Keratinocyte (primary cell): ENCODE results near the gene USP20. TPM values are rescaled to one million over a fixed set of nuclear protein-coding genes. Genes with fewer than 3 reads are reported as not detected.

Experiments used
- DNase-seq: peaks from one replicate; pipeline ENCODE4 v3.0.0-alpha.2; 2011; ENCODE audit warnings: low read depth, missing footprints, low spot score
- FAIRE-seq: peaks from 2 replicates; lab custom pipeline; 2011; peaks lifted over from hg19 to GRCh38; lab: Jason Lieb, UNC
- H2AFZ ChIP-seq: 2 replicates; pipeline ENCODE4 v1.6.0; 2012; ENCODE audit warnings: low read length, control low read depth, inconsistent platforms; ENCODE audit not compliant: control insufficient read depth
- H3K27ac ChIP-seq: 2 replicates; pipeline ENCODE4 v1.5.1; 2011; ENCODE audit warnings: low read length; ENCODE audit not compliant: control insufficient read depth, insufficient read depth
- H3K27me3 ChIP-seq: 3 replicates; pipeline ENCODE4 v1.6.0; 2011; ENCODE audit warnings: low read length; ENCODE audit not compliant: control insufficient read depth, insufficient read depth; ENCODE audit errors: extremely low read depth
- H3K36me3 ChIP-seq, 2 experiments: 2 replicates in 1 of 2; 3 replicates in 1 of 2; pipeline ENCODE4 v1.5.1; 2011; ENCODE audit warnings: low read length in 2 of 2, mild to moderate bottlenecking in 1 of 2; ENCODE audit not compliant: control insufficient read depth in 2 of 2, insufficient read depth in 2 of 2; ENCODE audit errors: extremely low read depth in 1 of 2
- H3K4me1 ChIP-seq: 3 replicates; pipeline ENCODE4 v1.5.1; 2011; ENCODE audit warnings: low read length; ENCODE audit not compliant: control insufficient read depth, insufficient read depth; ENCODE audit errors: extremely low read depth
- H3K4me2 ChIP-seq: 3 replicates; pipeline ENCODE4 v1.6.0; 2011; ENCODE audit warnings: low read depth, low read length; ENCODE audit not compliant: control insufficient read depth, insufficient read depth; ENCODE audit errors: extremely low read depth
- H3K4me3 ChIP-seq, 3 experiments: fragments of 200-600 bp in 1 of 3; sonication (generic) in 1 of 3; 2 replicates in 2 of 3; 3 replicates in 1 of 3; pipeline ENCODE4 v1.5.1; 2011 to 2016; ENCODE audit warnings: low read length in 3 of 3, mild to moderate bottlenecking in 3 of 3, control low read depth in 2 of 3, inconsistent platforms in 1 of 3, low read depth in 1 of 3, mixed read lengths in 1 of 3, mixed run types in 1 of 3, moderate library complexity in 1 of 3; ENCODE audit not compliant: control insufficient read depth in 2 of 3, insufficient read depth in 2 of 3; ENCODE audit errors: extremely low read depth in 1 of 3
- H3K79me2 ChIP-seq: 2 replicates; pipeline ENCODE4 v1.6.0; 2012; ENCODE audit warnings: low read length; ENCODE audit not compliant: control insufficient read depth, insufficient read depth
- H3K9ac ChIP-seq: 3 replicates; pipeline ENCODE4 v1.6.0; 2011; ENCODE audit warnings: low read length; ENCODE audit not compliant: control insufficient read depth, insufficient read depth; ENCODE audit errors: extremely low read depth
- H3K9me1 ChIP-seq: 3 replicates; pipeline ENCODE4 v1.6.0; 2011; ENCODE audit warnings: low read length; ENCODE audit not compliant: control insufficient read depth, insufficient read depth; ENCODE audit errors: extremely low read depth
- H3K9me3 ChIP-seq: 2 replicates; pipeline ENCODE4 v1.5.1; 2012; ENCODE audit warnings: low read depth, low read length; ENCODE audit not compliant: control insufficient read depth
- H4K20me1 ChIP-seq: 3 replicates; pipeline ENCODE4 v1.6.0; 2011; ENCODE audit warnings: low read length; ENCODE audit not compliant: control insufficient read depth, insufficient read depth; ENCODE audit errors: extremely low read depth
- EZH2 ChIP-seq: IDR thresholded peaks from one replicate; pipeline ENCODE4 v1.6.1; 2012; ENCODE audit warnings: inconsistent platforms, mild to moderate bottlenecking, low read length, moderate library complexity
- dilution Hi-C: fragments of 300-500 bp; cut with MboI; formaldehyde crosslinking; loops from one replicate; pipeline ENCODE4 v1.7.0; 2020; ENCODE audit warnings: low sequenced_read_pairs; ENCODE audit not compliant: extremely low pct_ligation_motif_present
- polyA plus RNA-seq, 5 experiments: library from polyadenylated mRNA; depleted of rRNA in 3 of 5; stranded (reverse) in 3 of 5; stranded (forward) in 1 of 5; unstranded in 1 of 5; fragments of >200 nt; gene quantifications; 1 replicate in 1 of 5; 2 replicates in 3 of 5; 3 replicates in 1 of 5; pipeline versions ENCODE4 v1.2.1 to v1.2.3, GENCODE V29; 2011 to 2012; ENCODE audit warnings: missing spikeins in 2 of 5, low read depth in 1 of 5, low replicate concordance in 1 of 5
- TF ChIP-seq, protein P1 (sequence below), 3 experiments: IDR thresholded peaks in 1 of 3; conservative IDR thresholded peaks in 1 of 3; optimal IDR thresholded peaks in 1 of 3; 2 replicates in 2 of 3; 3 replicates in 1 of 3; pipeline versions ENCODE3 to v1.5.1; 2011; ENCODE audit warnings: low read length in 3 of 3, mild to moderate bottlenecking in 3 of 3, moderate library complexity in 2 of 3, control low read depth in 1 of 3, inconsistent platforms in 1 of 3; ENCODE audit not compliant: insufficient read depth in 2 of 3; ENCODE audit errors: extremely low read depth in 1 of 3

USP20 gene
- polyA plus RNA-seq, 1 donor (not counting 4 experiments of a cell fraction or from before 2014, with no cell fraction given) = 6.4 TPM

DNA sequence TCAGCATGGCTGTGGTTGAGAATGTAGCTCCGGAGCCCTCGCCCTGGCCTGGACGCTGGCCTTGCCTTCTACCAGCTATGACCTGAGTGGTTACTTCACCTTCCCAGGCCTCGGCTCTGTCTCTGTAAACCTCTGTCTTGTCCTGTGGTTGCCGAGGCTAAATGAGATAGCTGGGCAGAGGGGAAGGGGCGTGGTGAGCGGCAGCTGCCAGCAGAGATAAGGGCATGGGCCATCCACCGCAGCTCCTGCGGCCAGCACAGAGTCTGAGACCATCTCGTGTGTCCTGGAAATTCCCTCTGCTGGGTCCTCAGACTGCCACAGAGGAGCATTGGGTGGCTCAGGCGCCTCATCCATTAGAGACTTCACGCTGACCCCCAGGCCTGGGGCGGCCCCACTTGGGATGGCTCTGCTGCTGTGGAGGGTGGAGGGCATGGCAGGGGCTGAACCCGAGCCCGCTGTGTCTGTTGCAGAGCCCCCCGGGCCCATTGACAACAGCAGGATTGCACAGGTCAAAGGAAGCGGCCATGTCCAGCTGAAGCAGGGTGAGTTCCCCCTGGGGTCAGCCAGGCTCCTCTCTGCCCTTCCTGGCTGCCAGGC, 43.9 kb downstream of the USP20 start:
- no peak overlapping the region for H3K27ac ChIP-seq
- H4K20me1 ChIP-seq = no peaks in the 10 kb centered on the region
- no peak overlapping the region for H3K9ac ChIP-seq
- peaks cover 0 to 21% of the 10 kb centered on the region in 2 experiments for H3K36me3 ChIP-seq
- no peaks in the 10 kb centered on the region for H3K79me2 ChIP-seq
- peaks cover 2% of the 10 kb centered on the region for H3K4me1 ChIP-seq
- dilution Hi-C loops = no loop called here
- no peaks in the 10 kb centered on the region for H3K27me3 ChIP-seq
- no peak overlapping the region for H3K4me3 ChIP-seq
- H3K9me1 ChIP-seq = no peaks in the 10 kb centered on the region
- DNase-seq (no peak), FAIRE-seq (no peak)
- TF ChIP-seq, protein P1, sequence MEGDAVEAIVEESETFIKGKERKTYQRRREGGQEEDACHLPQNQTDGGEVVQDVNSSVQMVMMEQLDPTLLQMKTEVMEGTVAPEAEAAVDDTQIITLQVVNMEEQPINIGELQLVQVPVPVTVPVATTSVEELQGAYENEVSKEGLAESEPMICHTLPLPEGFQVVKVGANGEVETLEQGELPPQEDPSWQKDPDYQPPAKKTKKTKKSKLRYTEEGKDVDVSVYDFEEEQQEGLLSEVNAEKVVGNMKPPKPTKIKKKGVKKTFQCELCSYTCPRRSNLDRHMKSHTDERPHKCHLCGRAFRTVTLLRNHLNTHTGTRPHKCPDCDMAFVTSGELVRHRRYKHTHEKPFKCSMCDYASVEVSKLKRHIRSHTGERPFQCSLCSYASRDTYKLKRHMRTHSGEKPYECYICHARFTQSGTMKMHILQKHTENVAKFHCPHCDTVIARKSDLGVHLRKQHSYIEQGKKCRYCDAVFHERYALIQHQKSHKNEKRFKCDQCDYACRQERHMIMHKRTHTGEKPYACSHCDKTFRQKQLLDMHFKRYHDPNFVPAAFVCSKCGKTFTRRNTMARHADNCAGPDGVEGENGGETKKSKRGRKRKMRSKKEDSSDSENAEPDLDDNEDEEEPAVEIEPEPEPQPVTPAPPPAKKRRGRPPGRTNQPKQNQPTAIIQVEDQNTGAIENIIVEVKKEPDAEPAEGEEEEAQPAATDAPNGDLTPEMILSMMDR (optimal IDR thresholded peaks at IDR 0.05 in 1 of 3, IDR thresholded peaks at IDR 0.05 in 1 of 3, conservative IDR thresholded peaks at IDR 0.05 in 1 of 3; ENCODE audit: extremely low read depth in 1 of 3, insufficient read depth in 2 of 3, low read length in 3 of 3) = no peak
- no peak for TF ChIP-seq EZH2
- no peak overlapping the region for H2AFZ ChIP-seq
- no peak overlapping the region for H3K4me2 ChIP-seq
- H3K9me3 ChIP-seq = no peaks in the 10 kb centered on the region

DNA sequence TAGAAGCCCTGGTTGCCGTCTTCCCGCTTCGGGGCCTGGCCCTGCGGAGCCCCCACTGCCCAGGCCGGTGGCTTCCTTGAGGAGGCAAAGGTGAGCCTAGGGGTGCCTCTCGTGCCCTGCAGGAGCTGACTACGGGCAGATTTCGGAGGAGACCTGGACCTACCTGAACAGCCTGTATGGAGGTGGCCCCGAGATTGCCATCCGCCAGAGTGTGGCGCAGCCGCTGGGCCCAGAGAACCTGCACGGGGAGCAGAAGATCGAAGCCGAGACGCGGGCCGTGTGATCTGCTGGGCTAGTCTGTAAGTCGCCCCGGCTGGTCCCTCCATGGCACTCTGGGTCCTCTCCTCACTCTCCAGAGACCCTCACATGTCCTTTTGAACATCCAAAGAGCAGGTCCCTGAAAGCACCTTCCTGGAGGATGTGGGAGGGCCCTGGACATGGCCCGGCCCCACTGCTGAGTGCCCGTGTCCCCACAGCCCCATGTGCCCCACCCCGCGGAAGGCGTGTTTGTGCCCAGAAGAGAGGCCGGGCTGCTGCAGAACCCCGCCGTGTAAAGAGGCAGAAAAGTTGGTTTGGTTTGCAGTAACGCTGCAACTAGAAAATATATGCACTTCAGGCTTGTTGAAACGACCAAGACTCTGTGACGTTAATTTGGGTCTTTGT, 44.9 kb downstream of the USP20 start:
- Histone ChIP-seq H3K27ac (no peak overlapping the region), H3K36me3 (peaks cover 0 to 13% of the 10 kb centered on the region in 2 experiments), H3K4me3 (no peak overlapping the region), H3K4me1 (peaks cover 12% of the 10 kb centered on the region), H4K20me1 (no peaks in the 10 kb centered on the region), H3K9me3 (no peaks in the 10 kb centered on the region), H3K79me2 (no peaks in the 10 kb centered on the region), H3K9me1 (no peaks in the 10 kb centered on the region), H3K9ac (no peak overlapping the region), H2AFZ (no peak overlapping the region), H3K4me2 (no peak overlapping the region), H3K27me3 (no peaks in the 10 kb centered on the region)
- dilution Hi-C loops = no loop called here
- no peak for FAIRE-seq
- TF ChIP-seq, protein P1 (optimal IDR thresholded peaks at IDR 0.05 in 1 of 3, IDR thresholded peaks at IDR 0.05 in 1 of 3, conservative IDR thresholded peaks at IDR 0.05 in 1 of 3; ENCODE audit: extremely low read depth in 1 of 3, insufficient read depth in 2 of 3, low read length in 3 of 3) = no peak
- no peak for TF ChIP-seq EZH2
- DNase-seq = no peak
